Measurements from ENCODE around the gene ADAM19.

Gene ADAM19

DNA sequence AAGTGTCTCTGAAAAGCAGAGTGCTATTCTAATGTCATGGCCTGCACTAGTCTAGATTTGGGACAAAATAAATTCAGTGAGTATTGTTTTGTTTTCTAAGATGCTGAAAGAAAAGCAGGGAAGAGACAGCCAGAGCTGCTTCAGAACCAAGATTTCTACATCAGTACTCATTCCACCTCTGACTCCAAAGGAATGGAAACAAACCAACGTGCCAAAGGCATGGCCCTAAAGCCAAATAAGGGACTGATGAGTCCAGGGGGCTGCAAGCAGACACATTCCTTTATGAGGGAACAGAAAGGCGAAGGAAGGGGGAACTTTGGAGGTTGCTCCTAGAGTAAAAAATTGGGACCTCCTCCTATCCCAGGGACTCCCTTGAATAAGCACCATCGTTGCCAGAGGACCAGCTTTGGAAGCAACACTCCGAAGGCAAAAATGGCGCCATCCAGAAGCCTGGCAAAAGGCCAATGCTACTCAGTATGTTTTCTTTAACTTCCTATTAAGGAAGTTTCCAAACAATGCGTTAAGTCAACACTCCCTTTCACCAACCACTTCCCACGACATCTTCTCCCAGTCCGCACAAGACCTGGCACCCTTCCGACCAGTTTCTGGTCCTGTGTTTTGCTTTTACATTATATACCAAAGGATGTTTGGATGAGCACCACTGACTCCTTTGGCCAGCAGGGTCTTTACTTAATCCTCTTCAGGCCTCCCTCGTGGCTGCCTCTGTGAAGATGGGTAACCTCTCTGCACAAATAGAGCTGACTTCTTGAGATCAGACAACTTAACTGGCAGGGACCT, 31.6 kb downstream of the ADAM19 start:
- peak; percentile 60 for DNase-seq (ENCODE audit: low read depth, low spot score)

DNA sequence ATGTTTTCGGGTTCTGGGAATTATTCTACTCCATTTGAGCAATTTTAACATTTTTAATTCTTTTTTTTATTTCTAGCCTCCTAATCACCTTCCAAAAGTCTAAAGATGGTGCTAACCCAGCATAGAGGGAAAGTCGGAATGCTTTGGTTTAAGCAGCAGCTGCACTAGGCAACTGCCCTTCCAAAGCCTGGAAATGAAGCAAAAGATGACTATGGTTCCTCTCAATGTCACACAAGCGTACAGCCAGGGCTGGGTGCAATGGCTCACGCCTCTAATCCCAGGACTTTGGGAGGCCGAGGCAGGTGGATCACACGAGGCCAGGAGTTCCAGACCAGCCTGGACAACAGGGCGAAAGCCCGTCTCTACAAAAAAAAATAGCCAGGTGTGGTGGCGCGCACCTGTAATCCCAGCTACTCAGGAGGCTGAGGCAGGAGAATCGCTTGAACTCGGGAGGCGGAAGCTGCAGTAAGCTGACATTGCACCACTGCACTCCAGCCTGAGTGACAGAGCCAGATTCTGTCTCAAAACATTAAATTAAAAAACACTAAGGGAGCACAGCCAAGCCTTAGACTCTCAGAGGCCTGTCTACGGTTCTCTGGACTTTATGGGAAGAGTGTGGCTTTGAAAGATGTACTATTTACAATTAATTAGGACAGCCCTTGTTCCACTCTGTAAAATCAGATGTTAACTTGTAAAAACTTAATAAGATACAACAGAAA, 33.1 kb downstream of the ADAM19 start:
- DNase-seq (ENCODE audit: low read depth, low spot score), result no peak

DNA sequence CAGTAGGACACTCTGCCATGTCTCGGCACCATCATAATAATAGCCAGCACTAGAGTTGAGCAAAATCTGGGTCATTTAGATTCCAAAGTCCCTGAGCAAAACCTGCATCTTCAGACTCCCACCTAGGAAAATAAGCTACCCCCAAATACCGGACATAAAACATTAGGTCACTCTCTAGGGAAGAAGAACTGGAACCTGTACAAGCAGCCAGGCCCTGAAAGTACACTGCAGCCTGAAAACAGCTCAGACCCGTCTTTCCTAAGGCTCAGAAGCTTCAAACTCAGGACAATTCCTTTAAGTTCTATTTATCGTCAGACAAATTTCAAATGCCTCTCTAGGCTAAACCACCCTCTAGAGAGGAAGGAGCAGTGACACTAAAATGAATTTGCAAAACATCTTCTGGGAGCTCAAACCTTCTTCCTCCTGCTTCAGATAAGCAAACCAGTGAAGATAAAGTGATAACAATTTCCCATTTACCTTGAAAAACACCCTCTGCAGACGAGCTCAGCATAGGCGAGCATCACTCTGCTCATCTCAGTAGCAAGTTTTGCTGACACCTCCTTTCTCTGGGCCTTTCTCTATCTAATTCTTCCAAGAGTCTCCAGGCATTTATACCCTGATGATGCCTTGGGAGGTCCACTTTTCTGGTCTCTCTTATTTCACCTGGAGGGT, 34.0 kb downstream of the ADAM19 start:
- DNase-seq (ENCODE audit: low read depth, low spot score), result no peak

DNA sequence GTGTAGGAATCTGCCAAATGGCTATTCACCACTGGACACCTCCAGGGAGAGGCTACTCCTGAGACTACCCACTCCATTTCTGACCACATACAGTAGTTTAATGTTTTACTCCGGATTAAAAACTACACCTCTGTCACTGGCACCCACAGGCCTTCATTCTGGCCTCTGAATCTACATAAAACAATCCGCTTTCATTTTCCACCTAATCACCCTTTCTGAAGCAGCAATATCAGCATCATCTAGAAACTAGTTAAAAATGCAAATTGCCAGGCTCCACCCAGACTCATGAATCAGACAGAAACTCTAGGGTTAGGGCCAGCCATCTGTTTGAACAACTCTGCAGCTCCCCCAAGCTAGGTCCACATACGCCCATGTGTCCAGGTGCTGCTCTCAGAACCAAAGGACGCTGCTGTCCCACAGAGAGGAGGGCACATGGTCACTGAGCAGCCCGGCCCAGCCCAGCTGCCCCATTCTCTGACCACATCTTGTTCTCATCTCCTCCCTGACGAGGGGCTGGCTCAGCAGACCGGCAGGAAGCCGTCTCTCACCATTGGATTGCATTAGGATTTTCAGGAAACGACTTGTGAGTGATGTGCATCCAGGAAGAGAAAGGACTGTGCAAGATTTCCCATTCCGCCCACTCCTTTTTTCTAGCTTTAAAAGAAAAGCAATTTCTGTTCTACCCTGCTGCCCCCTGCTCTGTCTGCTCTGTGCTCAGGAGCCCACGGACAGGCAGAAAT, 34.7 kb downstream of the ADAM19 start:
- DNase-seq (ENCODE audit: low read depth, low spot score), result no peak

DNA sequence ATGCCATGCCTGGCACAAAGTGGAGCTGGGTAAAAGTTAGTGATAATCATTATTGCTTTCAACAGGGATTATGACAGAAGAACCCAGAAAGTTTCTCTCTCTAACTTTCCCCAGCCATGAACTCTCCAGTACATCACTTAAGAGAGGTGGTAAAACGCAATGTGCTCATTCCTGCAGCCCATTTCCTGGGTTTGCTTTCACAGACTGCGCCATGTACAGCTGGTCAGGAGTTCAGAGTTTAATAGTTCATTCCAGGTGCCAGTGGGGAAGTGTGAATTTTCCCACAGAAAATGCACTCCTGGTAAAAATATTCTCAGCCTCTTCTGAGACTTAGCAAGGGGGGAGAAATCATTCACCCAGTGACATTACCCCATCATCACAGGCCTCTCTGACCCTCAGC, 35.5 kb downstream of the ADAM19 start:
- DNase-seq (ENCODE audit: low read depth, low spot score), result no peak

DNA sequence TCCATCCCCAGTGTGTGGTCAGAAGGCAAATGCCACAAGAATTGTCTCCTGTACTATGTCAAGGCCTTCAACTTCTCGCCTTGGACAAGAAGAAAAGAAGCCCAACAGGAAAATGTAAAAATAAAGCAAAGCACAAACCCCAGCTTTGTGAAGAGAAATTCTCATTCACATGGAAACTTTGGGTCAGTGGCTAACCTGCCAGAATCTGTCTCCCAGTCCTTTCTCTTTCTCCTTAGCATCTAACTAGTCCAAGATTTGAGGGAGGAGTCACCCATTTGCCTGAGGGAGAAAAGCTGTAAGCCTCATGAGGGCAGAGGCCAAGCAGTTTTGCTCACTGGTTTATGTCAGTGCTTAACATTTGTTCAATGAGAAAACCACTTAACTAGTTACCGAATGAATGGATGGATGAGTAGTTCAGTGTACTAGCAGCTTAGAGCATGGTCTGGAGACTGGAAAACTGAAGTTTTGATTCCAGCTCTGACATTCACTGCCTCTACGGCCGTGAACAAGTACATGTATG, 36.0 kb downstream of the ADAM19 start:
- DNase-seq (ENCODE audit: low read depth, low spot score), result no peak

DNA sequence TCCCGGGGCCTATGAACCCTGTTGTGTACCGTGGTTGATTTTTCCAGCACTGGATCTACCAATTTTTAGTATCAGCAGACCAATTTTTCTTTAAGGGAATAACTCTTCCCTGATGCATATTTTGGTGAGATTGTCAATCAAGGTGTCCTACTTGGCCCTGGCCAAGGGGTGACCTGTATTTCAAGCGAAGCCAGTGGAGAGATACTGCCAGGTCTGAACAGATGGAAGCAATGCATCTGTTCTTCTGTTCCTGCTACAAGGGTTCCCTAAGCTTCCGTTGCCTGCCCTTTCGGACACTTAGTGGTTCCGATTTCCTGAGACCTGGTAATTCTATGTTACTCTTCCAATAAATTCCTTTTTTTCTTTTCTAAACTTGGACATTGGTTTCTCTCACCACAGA, 37.3 kb downstream of the ADAM19 start:
- no peak for DNase-seq (ENCODE audit: low read depth, low spot score)

DNA sequence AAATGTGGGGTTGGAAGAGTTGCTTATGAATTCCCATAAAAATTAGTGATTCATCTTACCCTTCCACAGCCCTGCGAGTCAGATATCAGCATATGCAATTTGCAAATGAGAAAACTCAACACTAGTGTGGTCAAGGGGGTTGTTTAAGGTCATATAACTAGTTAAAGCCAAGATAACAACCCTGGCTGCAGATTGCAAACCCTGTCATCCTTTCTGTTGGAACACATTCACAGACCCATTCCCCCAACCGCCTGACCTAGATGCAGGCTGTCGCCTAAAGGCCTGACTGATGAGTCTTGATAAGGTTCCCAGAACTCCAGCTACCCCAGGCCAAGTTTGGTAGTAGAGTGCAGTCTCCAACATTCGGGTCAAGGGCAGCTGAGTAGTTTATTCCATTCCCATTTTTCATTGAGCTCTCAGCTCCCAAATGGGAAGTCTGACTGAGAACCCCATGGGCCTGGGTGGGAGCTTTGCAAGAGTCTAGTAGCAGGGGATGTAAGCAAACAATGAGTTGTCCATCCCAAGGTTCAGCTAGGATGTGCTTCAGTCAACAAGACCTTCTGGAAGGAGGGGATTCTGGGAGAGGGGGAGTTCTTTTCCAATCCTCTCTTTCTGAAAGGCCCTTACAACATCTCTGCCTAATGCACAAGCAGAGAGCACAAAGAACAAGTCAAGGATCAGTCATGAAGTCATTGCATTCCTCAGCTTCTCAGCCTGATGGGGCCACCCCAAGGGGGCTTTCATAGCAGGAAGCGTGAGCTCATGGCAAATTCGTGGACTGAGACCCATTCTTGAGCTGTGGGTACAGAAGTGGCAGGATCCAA, 40.3 kb downstream of the ADAM19 start:
- no peak for DNase-seq (ENCODE audit: low read depth, low spot score)

DNA sequence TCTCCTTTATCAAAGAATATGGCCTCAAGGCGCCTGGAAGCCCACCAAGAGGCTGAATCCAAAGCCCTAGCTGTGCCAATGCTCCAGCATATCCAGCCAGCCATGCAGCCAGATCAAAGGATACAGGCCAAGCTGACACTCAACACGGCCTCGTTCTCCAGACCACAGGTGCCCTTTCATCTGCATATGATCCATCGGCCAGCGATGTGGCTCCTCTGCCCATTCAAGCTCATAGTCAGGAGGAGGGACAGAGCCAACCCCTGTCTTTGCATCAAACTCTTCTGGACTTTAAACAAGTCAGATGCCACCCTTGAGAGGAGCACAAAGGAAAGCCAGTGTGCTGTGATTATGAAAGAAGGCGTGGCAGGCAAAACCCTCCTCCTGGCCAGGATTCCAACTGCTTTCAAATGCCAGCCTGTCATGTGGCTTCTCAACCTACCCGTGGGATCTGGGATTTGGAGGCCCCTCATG, 42.5 kb downstream of the ADAM19 start:
- no peak for DNase-seq (ENCODE audit: low read depth, low spot score)

DNA sequence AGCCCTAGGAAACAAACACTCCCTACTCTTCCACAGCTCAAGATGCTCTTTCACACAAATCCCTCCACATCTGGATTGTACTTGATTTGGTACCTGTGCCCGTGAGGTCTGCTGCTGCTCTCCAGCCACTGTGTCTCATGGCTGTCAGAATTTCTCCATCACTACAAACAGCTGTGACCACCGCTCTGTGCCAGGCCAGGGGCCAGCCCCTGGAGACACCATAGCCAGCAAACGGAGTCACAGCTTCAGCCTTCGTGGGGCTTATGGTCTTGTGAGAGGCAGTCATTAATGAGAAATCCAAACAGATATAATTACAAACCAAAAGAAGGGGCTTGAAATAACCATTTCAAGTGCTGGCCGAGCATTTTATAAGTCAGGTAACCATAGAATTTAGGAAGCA, 43.6 kb downstream of the ADAM19 start:
- no peak for DNase-seq (ENCODE audit: low read depth, low spot score)

DNA sequence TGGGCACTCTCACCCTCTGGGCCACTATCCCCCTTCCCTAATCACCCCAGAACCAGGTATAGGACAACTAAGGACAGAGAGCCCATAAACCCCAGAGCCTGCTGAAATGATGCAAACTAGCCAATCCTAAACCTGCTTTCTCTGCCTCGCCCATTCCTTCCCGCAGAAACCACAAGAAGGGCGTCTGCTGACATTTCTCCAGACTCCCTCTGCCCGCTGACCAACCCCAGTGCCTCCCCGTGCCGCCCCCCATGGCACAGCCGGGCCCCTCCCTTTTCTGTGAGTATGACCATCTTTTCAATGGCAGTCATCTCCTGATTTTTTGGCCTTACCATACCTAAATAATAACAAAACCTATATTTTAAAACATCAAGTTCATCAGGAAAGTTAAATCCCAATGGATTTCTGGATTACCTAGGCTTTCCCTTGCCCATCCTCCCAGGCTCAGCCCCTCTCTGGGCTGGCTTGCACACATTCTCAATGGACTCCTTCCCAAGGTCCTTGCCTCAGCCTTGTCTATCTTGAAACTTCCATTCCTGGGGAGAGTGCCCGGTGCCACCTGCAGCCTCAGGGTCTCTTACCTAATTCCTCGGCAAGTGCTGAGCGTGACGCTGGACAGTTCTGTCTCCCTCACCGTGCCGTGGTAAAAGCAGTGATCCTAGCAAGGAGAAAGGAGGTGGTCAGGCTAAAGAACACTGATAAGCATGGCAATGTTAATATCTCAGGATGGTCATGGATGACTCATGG, 45.2 kb downstream of the ADAM19 start:
- no peak for DNase-seq (ENCODE audit: low read depth, low spot score)

DNA sequence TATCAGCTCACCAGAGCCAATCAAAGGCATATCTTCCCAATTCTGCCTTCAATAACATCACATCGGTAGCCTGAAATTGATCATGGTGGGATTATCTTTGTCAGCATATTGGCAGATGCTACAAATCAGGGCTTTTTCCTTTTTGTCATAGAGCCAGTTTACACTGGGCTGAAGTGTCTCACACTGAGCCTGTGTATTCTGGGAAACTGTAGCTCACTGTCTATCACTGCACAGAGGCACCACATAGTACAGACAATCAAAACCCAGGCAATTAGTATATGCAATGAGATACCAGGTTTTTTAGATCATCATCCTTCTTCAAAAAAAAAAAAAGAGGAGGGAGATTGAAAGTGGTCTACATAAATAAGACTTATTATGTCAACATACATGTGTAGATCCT, 46.6 kb downstream of the ADAM19 start:
- no peak for DNase-seq (ENCODE audit: low read depth, low spot score)

DNA sequence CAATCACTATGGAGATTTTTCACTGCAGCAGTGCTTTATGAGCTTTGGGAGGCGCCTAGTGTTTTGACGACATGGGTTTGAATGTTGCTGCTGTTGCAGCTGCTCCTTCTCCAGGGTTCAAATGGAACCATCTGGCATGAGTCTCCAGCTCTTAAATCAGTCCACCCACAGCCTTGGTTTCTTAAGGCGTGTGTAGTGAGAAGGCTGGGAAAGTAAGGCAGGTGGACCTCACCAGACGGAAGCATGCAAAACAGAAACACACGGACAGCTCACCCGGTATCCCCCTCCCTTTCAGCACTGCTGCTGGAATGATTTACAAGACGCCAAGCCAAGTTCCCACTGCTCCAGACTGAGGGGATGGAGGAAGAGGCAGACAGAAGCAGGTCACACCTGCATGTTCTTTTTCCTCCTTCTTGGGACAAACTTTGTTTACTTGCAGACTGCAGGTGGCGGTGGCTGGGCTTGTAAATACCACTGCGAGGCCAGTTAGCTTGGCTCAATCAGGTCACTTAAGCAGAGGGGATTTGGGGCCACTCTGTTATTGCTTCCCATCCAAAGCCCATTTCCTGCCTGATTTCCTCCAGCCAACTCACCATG, 47.4 kb downstream of the ADAM19 start:
- no peak for DNase-seq (ENCODE audit: low read depth, low spot score)

DNA sequence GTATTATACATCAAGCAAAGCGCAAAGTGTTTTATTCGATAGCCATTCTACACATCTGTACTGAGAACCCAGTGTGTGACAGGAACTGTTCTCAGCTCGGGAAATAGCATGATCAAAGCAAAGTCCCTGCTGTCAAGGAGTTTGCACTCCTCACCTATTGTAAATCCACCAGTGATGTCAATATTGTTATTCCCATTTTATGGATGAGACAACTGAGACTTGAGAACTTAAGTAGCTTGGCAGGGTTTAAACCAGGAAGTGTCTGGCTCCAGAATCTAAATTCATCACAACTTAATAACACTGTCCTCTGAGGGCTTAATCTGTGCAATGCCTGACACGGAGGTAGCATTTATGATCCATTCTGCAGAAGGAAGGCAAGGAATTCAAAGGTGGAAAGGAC, 50.7 kb downstream of the ADAM19 start:
- DNase-seq (ENCODE audit: low read depth, low spot score), result no peak

DNA sequence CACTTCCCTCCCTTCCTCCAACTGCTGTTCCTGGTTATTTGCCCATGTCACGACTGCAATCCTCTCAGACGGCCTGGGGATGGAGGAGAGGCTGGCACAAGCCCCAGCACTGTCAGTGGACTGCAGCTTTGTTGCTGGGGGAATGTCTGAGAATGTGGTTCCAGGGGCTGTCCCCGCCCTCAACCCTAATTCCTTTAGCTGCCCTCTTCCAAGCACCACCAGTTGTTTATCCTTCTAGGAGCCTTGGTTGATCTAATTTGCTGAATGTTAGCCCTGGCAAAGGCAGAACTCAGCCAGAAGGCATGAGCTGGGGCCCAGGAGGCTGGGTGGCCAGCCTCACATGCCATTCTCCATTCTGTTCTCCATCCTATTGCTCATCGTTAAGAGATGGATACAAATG, 51.6 kb downstream of the ADAM19 start:
- DNase-seq (ENCODE audit: low read depth, low spot score), result no peak

DNA sequence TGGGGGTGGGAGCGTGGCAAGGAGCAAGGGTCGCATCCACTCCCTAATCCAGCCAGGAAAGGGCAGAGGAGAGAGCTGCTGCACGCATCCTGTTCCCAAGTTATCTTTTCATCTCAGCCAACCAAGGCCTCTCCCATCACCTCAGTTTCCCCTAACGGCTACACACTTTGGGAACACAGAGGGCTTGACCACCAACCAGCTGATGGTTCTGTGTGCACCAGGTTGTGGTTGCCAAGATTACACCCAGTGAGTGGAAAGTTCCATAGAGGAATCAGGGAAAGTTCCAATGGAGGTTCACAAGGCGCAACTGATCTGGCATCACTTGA, 53.9 kb downstream of the ADAM19 start:
- no peak for DNase-seq (ENCODE audit: low read depth, low spot score)

DNA sequence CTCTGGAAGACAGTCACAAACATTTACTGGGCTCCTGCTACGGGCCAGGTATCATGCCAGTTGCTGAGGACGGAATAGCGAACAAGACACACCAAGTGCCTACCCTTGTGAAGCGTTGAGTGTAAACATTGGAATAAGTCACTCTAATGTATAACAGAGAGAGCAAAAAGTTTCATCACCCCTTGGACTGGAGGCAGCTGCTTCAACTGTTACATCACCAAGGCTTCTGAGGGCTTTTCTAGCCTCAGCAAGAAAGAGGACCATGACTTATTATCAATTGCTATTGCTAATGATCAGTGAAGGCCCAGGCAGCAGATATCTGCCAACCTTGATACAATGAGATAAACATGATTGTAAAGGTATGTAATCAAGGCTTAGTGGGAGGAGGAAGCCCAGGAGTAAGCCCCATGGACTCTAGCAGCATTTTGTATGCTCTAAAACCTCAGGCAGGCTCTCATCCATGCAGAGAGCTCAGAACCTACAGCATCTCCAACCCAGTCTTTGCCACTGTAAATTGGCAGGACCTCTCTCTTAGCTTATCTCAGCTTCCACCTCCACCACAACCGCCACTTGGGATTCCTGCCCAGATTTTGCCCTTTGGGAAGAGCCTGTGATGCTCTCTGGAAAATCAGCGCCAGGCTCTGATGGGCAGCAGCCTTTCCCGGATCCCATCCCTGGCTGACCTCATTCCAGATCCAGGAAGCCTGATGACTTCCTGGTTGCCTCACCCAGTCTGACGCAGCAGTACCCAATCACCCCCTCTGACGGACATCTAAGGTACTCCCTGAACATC, 54.5 kb downstream of the ADAM19 start:
- DNase-seq (ENCODE audit: low read depth, low spot score), result no peak

DNA sequence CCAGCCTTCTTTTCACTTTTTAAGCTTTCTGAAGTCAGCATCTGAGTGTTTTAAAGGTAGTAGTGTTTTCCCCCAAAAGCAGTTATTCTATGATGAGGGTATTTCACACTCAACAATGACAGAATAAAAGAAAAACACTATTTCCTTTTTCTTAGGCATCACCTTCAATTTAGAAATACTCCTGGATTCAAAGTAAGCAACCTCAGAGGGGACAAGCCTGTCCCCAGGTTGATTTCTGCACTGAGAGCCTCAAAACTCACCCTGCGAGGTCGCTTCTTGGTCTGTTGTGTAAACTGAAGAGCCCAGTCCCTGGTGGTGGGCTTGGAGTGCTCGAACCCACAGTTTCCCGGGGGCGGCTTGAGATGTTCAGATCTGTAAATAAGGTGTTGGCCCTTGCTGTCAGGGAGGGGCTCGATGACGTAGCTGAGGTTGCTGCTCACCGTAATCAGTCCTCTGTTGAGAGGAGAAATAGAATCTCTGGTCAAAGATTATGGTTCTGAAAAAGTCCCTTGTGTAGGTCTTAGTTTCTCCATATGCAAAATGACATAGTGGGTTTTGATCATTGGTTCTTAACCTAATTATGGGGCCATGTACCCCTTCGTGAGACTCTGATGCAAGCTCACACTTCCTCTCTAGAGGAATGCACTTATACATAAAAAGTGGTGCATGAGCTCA, 55.9 kb downstream of the ADAM19 start:
- DNase-seq (ENCODE audit: low read depth, low spot score), result no peak
